HCT116 (cell line): Measurements from ENCODE around the gene FERMT2. TPM values are rescaled to one million over a fixed set of nuclear protein-coding genes. Genes with fewer than 3 reads are reported as not detected.

Source experiments
- ATAC-seq: fragments of 200-7000 bp; cut with Tn5 transposase; 2 replicates; pipeline ENCODE4 v1.9.1; 2020; ENCODE audit warnings: mild to moderate bottlenecking, moderate library complexity
- BruUV-seq: library from RNA; stranded (reverse); fragments of 400-500 nt; replicated peaks from 2 replicates; lab custom pipeline; 2021; lab: Mats Ljungman, UMichigan
- CTCF ChIA-PET: fragments of 300-600 bp; sonication (Branson Sonifier 250); formaldehyde crosslinking; loops from one replicate; lab custom pipeline; 2021; ENCODE audit warnings: antibody characterized with exemption; lab: Charles Lee
- POLR2A ChIA-PET: fragments of 300-600, 350-600 bp; sonication (Branson Sonifier 250); formaldehyde crosslinking; loops from one replicate; lab custom pipeline; 2021; ENCODE audit warnings: antibody characterized with exemption; lab: Charles Lee
- RAD21 ChIA-PET, 2 experiments: fragments of 300-600 bp; sonication (Branson Sonifier 250); formaldehyde crosslinking; loops; one replicate each; lab custom pipeline; 2023; ENCODE audit warnings: low total read pairs in 2 of 2; ENCODE audit not compliant: uncharacterized antibody in 2 of 2, unreplicated experiment in 2 of 2, low non-redundant PET in 1 of 2; lab: Charles Lee
- DNase-seq: peaks from one replicate; pipeline ENCODE4 v3.0.0-alpha.2; 2010; ENCODE audit warnings: low read depth, low spot score
- H2AFZ ChIP-seq: fragments of 200-600 bp; shearing (Covaris generic), sonication (generic); 2 replicates; pipeline ENCODE4 v1.6.1; 2017; ENCODE audit warnings: low read depth, mixed run types, mixed read lengths, antibody characterized with exemption, low read length; ENCODE audit not compliant: poor library complexity, severe bottlenecking
- H3K27ac ChIP-seq: 2 replicates; pipeline ENCODE4 v1.5.1; 2012; ENCODE audit warnings: low read depth, low read length
- H3K27me3 ChIP-seq: fragments of 200-600 bp; sonication (generic); 2 replicates; pipeline ENCODE4 v1.6.1; 2016; ENCODE audit warnings: mixed run types, low read length, mixed read lengths; ENCODE audit not compliant: insufficient read depth
- H3K36me3 ChIP-seq, 2 experiments: fragments of 200-500 bp in 1 of 2; fragments of 200-600 bp in 1 of 2; sonication (Bioruptor generic) in 1 of 2; sonication (generic) in 1 of 2; 2 replicates each; pipeline versions ENCODE4 v1.5.1 to v1.6.1; 2014 to 2016; ENCODE audit warnings: low read length in 2 of 2, inconsistent platforms in 1 of 2, mixed read lengths in 1 of 2, mixed run types in 1 of 2; ENCODE audit not compliant: insufficient read depth in 2 of 2, control insufficient read depth in 1 of 2
- H3K4me1 ChIP-seq, 2 experiments: fragments of 200-600 bp in 1 of 2; sonication (generic) in 1 of 2; 2 replicates each; pipeline versions ENCODE4 v1.5.1 to v1.6.1; 2012 to 2017; ENCODE audit warnings: low read length in 2 of 2, inconsistent platforms in 1 of 2, mild to moderate bottlenecking in 1 of 2, mixed read lengths in 1 of 2, mixed run types in 1 of 2, moderate library complexity in 1 of 2; ENCODE audit not compliant: insufficient read depth in 2 of 2, control insufficient read depth in 1 of 2
- H3K4me2 ChIP-seq: fragments of 200-600 bp; sonication (generic); 2 replicates; pipeline ENCODE4 v1.6.1; 2017; ENCODE audit warnings: mixed run types, low read length, mixed read lengths
- H3K4me3 ChIP-seq, 2 experiments: fragments of 200-600 bp in 1 of 2; sonication (generic) in 1 of 2; replicated peaks in 1 of 2; 2 replicates each; pipeline ENCODE4 v1.5.1; 2011 to 2016; ENCODE audit warnings: low read length in 2 of 2, control low read depth in 1 of 2, low read depth in 1 of 2, mild to moderate bottlenecking in 1 of 2, mixed read lengths in 1 of 2, mixed run types in 1 of 2
- H3K79me2 ChIP-seq: fragments of 200-600 bp; sonication (generic); 2 replicates; pipeline ENCODE4 v1.6.1; 2017; ENCODE audit warnings: mild to moderate bottlenecking, mixed run types, low read length, moderate library complexity, mixed read lengths; ENCODE audit not compliant: insufficient read depth
- H3K9ac ChIP-seq: fragments of 200-600 bp; sonication (generic); 2 replicates; pipeline ENCODE4 v1.6.1; 2016; ENCODE audit warnings: low read length, mixed read lengths
- H3K9me2 ChIP-seq: fragments of 200-600 bp; sonication (generic), shearing (Covaris generic); 2 replicates; pipeline ENCODE4 v1.6.1; 2017; ENCODE audit warnings: mixed run types, mild to moderate bottlenecking, moderate library complexity; ENCODE audit not compliant: insufficient read depth
- H3K9me3 ChIP-seq, 2 experiments: fragments of 200-500 bp in 1 of 2; fragments of 200-600 bp in 1 of 2; sonication (Bioruptor generic) in 1 of 2; sonication (generic) in 1 of 2; 2 replicates each; pipeline ENCODE4 v1.6.1; 2014 to 2017; ENCODE audit warnings: low read length in 2 of 2, mixed read lengths in 2 of 2, inconsistent platforms in 1 of 2, low read depth in 1 of 2, mild to moderate bottlenecking in 1 of 2, mixed run types in 1 of 2, moderate library complexity in 1 of 2; ENCODE audit not compliant: control insufficient read depth in 1 of 2, insufficient read depth in 1 of 2
- H4K20me1 ChIP-seq: fragments of 200-600 bp; sonication (generic), shearing (Covaris generic); 2 replicates; pipeline ENCODE4 v1.6.1; 2017; ENCODE audit warnings: mixed run types, mild to moderate bottlenecking, moderate library complexity; ENCODE audit not compliant: insufficient read depth
- ATF3 ChIP-seq: IDR thresholded peaks from 2 replicates; pipeline ENCODE4 v1.6.1; 2012
- CBX3 ChIP-seq: IDR thresholded peaks from 2 replicates; pipeline ENCODE4 v1.6.1; 2012; ENCODE audit warnings: low read depth
- EGR1 ChIP-seq: IDR thresholded peaks from 2 replicates; pipeline ENCODE4 v1.6.1; 2012; ENCODE audit warnings: low read depth
- ELF1 ChIP-seq: IDR thresholded peaks from 2 replicates; pipeline ENCODE4 v1.6.1; 2012; ENCODE audit warnings: low read depth, borderline replicate concordance
- MAX ChIP-seq: IDR thresholded peaks from 2 replicates; pipeline ENCODE4 v1.6.1; 2012
- POLR2A ChIP-seq: IDR thresholded peaks from 2 replicates; pipeline ENCODE4 v1.7.0; 2011; ENCODE audit warnings: borderline replicate concordance; ENCODE audit not compliant: insufficient read depth, insufficient read length; ENCODE audit errors: extremely low read depth
- REST ChIP-seq: IDR thresholded peaks from 2 replicates; pipeline ENCODE4 v1.6.1; 2012; ENCODE audit warnings: low read depth
- SIN3A ChIP-seq: IDR thresholded peaks from 2 replicates; pipeline ENCODE4 v1.6.1; 2012; ENCODE audit warnings: low read depth
- SP1 ChIP-seq: IDR thresholded peaks from 2 replicates; pipeline ENCODE4 v1.6.1; 2012; ENCODE audit warnings: low read depth
- ZFX ChIP-seq: fragments of 450-650 bp; IDR thresholded peaks from 2 replicates; pipeline ENCODE4 v1.6.1; 2017
- intact Hi-C: fragments of 100-400 bp; cut with micrococcal nuclease; formaldehyde crosslinking; loops from 2 replicates; pipeline ENCODE4 v1.10.0; 2022
- total RNA-seq: library from RNA; stranded (reverse); gene quantifications from one replicate; pipeline ENCODE4 v1.2.1, GENCODE V29; 2021; ENCODE audit not compliant: unreplicated experiment
- TF ChIP-seq, protein P1 (sequence below), 3 experiments: fragments of 200-600 bp in 1 of 3; sonication (generic) in 1 of 3; IDR thresholded peaks in 2 of 3; conservative IDR thresholded peaks in 1 of 3; 2 replicates each; pipeline ENCODE4 v1.5.1; 2012 to 2017; ENCODE audit warnings: low read depth in 2 of 3, low read length in 2 of 3, antibody characterized with exemption in 1 of 3, borderline replicate concordance in 1 of 3, control low read depth in 1 of 3, mild to moderate bottlenecking in 1 of 3, mixed read lengths in 1 of 3, mixed run types in 1 of 3, moderate library complexity in 1 of 3; ENCODE audit not compliant: insufficient read depth in 1 of 3

Gene FERMT2
- total RNA-seq, 1 experiment from 2014 or later, result 24.8 TPM

DNA sequence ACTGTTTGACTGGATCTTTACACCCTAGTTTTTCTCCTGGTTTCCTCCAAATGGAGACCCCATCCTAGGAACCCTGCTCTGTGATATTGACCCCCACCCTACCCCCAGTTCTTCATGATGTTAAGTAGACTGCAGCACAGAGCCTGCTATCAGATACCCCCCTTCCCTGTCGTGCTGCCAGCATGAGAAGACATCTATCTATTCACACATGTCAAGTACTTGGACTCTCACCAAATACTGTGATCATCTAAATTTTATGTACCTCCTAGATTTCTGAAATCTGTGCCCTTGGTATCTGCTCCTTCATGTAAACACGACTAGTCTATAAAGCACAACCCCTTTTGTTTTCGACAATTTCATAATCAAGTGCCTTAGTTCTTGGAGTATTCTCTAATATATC is 38.9 kb downstream of the FERMT2 start:
- RAD21 ChIA-PET, result no interaction called here

More for the DNA sequence above, 38.9 kb downstream of the FERMT2 start:
- peaks cover 3 to 14% of the 10 kb centered on the region in 2 experiments for H3K4me1 ChIP-seq
- no peaks in the 10 kb centered on the region for H4K20me1 ChIP-seq
- BruUV-seq, result no TSS peak
- no peak overlapping the region for H3K4me2 ChIP-seq
- CTCF ChIA-PET, result no interaction called here
- peaks cover 2% of the 10 kb centered on the region for H3K79me2 ChIP-seq
- no peak overlapping the region for H3K9ac ChIP-seq
- intact Hi-C loops, result no loop called here
- no peak overlapping the region for H3K27ac ChIP-seq
- no peaks in the 10 kb centered on the region for H3K9me2 ChIP-seq
- H3K27me3 ChIP-seq, result no peaks in the 10 kb centered on the region
- ATAC-seq, result no peak
- TF ChIP-seq CBX3 (no peak), SP1 (no peak), SIN3A (no peak), EGR1 (no peak), ELF1 (no peak), MAX (no peak), ZFX (no peak), POLR2A (no peak), ATF3 (no peak), REST (no peak)
- TF ChIP-seq, protein P1, sequence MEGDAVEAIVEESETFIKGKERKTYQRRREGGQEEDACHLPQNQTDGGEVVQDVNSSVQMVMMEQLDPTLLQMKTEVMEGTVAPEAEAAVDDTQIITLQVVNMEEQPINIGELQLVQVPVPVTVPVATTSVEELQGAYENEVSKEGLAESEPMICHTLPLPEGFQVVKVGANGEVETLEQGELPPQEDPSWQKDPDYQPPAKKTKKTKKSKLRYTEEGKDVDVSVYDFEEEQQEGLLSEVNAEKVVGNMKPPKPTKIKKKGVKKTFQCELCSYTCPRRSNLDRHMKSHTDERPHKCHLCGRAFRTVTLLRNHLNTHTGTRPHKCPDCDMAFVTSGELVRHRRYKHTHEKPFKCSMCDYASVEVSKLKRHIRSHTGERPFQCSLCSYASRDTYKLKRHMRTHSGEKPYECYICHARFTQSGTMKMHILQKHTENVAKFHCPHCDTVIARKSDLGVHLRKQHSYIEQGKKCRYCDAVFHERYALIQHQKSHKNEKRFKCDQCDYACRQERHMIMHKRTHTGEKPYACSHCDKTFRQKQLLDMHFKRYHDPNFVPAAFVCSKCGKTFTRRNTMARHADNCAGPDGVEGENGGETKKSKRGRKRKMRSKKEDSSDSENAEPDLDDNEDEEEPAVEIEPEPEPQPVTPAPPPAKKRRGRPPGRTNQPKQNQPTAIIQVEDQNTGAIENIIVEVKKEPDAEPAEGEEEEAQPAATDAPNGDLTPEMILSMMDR (IDR thresholded peaks at IDR 0.05 in 2 of 3, conservative IDR thresholded peaks at IDR 0.05 in 1 of 3; ENCODE audit: borderline replicate concordance in 1 of 3, insufficient read depth in 1 of 3, low read depth in 2 of 3, low read length in 2 of 3), result no peak
- no peak for DNase-seq
- no peak overlapping the region for H3K4me3 ChIP-seq
- POLR2A ChIA-PET, result no interaction called here
- no peak overlapping the region for H2AFZ ChIP-seq
- H3K36me3 ChIP-seq, result no peaks in the 10 kb centered on the region
- no peaks in the 10 kb centered on the region for H3K9me3 ChIP-seq
